ENCODE results near the gene IFIT1B. TPM values are rescaled to one million over a fixed set of nuclear protein-coding genes. Genes with fewer than 3 reads are reported as not detected.

IFIT1B gene
- total RNA-seq, 1 donor from 2014 or later, result not detected

DNA sequence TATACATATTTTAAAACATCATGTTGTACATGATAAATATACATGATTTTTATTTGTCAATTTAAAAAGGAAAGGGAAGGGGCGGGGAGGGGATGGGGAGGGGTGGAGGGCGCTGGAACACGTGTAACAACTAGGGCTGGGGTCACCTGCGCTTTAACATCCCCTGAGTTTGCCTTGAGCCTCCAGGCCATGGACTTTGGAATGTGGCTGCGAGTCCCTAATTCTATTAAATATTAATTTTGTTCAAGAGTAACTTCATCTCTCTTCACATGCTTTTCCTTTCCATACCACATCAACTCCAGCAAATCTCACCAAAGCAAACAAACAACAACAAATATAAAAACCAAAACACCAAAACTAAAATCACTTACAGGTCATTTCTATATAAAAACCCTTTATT is 47.1 kb downstream of the IFIT1B start:
- Mint-ChIP-seq H3K9me3 (no peaks in the 10 kb centered on the region), H3K36me3 (ENCODE audit: low read depth) (peaks cover 5% of the 10 kb centered on the region), H3K27ac (ENCODE audit: unreplicated experiment) (no peak overlapping the region), H3K27me3 (ENCODE audit: low read depth) (no peaks in the 10 kb centered on the region), H3K4me1 (no peaks in the 10 kb centered on the region), H3K4me3 (no peak overlapping the region)
- TF ChIP-seq CTCF (conservative IDR thresholded peaks at IDR 0.05), result no peak
- no peak for DNase-seq (ENCODE audit: low read depth, low spot score)

DNA sequence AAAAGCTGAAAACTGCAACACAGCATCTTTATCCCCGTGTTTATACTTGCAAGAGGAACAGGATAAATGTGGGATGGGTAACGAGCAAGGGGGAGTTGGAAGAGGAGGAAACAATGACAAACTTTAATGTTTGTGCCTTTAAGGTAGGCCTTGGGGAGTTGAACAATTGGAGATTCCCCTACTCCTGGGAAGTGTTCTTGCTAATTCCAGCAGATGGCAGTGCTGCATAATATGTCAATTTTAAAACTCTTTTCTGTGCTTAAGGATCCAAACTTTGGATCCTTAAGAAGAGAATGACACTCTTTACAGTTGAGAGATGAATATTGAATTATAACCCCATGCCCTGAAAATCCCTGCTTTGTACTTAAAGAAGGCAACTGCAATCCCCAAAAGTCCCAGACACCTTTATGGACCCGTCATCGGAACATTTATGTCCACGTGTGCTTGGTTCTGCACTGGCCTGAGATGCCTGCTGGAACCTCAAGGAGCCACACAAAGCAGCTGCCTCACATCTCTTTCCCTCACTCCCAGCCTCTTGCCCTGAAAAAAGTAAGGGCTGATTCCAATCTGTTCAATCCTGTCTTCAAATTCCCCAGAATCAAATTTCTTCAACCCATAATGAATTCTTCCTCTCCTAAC is 48.5 kb downstream of the IFIT1B start:
- peak; percentile 12 for DNase-seq (ENCODE audit: low read depth, low spot score)
- Mint-ChIP-seq H3K4me1 (no peaks in the 10 kb centered on the region), H3K27ac (ENCODE audit: unreplicated experiment) (no peak overlapping the region), H3K27me3 (ENCODE audit: low read depth) (no peaks in the 10 kb centered on the region), H3K9me3 (no peaks in the 10 kb centered on the region), H3K4me3 (no peak overlapping the region), H3K36me3 (ENCODE audit: low read depth) (peaks cover under 1% of the 10 kb centered on the region)
- TF ChIP-seq CTCF (conservative IDR thresholded peaks at IDR 0.05), result peak; percentile 90

GRCh38 chr10:89427629-89428028 is 49.8 kb downstream of the IFIT1B start:
- Mint-ChIP-seq H3K4me1 (no peaks in the 10 kb centered on the region), H3K27me3 (ENCODE audit: low read depth) (no peaks in the 10 kb centered on the region), H3K36me3 (ENCODE audit: low read depth) (no peaks in the 10 kb centered on the region), H3K9me3 (no peaks in the 10 kb centered on the region), H3K27ac (ENCODE audit: unreplicated experiment) (no peak overlapping the region), H3K4me3 (no peak overlapping the region)
- no peak for DNase-seq (ENCODE audit: low read depth, low spot score)
- no peak for TF ChIP-seq CTCF (conservative IDR thresholded peaks at IDR 0.05)

DNA sequence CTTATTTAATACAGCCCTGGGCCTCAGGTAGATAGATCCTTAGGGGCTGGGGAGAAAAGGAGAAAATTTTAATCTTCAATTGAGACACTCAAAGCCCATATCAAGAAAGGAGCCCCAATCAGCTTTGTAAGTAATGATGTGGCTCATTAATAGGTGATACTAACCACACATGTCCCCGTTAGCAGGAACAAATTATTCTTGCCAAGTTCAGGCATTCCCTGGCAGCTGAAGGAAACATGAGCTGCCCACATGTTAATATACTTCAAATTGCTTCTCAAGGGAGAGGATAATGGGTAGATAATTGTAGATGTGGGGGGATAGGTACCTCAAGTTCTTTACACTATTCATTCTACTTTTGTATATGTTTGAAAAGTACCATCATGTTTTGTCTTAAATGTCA is 51.0 kb downstream of the IFIT1B start:
- no peak for TF ChIP-seq CTCF (conservative IDR thresholded peaks at IDR 0.05)
- H3K9me3 Mint-ChIP-seq, result no peaks in the 10 kb centered on the region
- DNase-seq (ENCODE audit: low read depth, low spot score), result no peak
- no peaks in the 10 kb centered on the region for H3K36me3 Mint-ChIP-seq (ENCODE audit: low read depth)
- no peaks in the 10 kb centered on the region for H3K4me1 Mint-ChIP-seq
- no peak overlapping the region for H3K4me3 Mint-ChIP-seq
- no peaks in the 10 kb centered on the region for H3K27me3 Mint-ChIP-seq (ENCODE audit: low read depth)
- H3K27ac Mint-ChIP-seq (ENCODE audit: unreplicated experiment), result no peak overlapping the region

- Mint-ChIP-seq H3K4me3 (no peak overlapping the region), H3K27ac (ENCODE audit: unreplicated experiment) (no peak overlapping the region), H3K36me3 (ENCODE audit: low read depth) (no peaks in the 10 kb centered on the region), H3K27me3 (ENCODE audit: low read depth) (peaks cover 19% of the 10 kb centered on the region), H3K9me3 (no peaks in the 10 kb centered on the region), H3K4me1 (no peaks in the 10 kb centered on the region)
- no peak for TF ChIP-seq CTCF (conservative IDR thresholded peaks at IDR 0.05)
- DNase-seq (ENCODE audit: low read depth, low spot score), result no peak
Observed at GRCh38 chr10:89431977-89432376, 54.1 kb downstream of the IFIT1B start.

Other genes with a start within 250 kb of the IFIT1B start
- not detected in 2 replicates for gene CH25H, start 170.7 kb upstream of the IFIT1B start, total RNA-seq
- gene LIPA, start 126.3 kb upstream of the IFIT1B start, total RNA-seq, result 37.2 and 38.1 TPM in 2 replicates
- gene IFIT2, start 76.0 kb upstream of the IFIT1B start, total RNA-seq, result 0.09 and 0.12 TPM in 2 replicates
- gene IFIT3, start 50.1 kb upstream of the IFIT1B start, total RNA-seq, result 1.3 and 1.8 TPM in 2 replicates
- gene IFIT1, start 14.6 kb downstream of the IFIT1B start, total RNA-seq, result 2.2 and 2.4 TPM in 2 replicates
- 12.9 and 13.9 TPM in 2 replicates for gene IFIT5, start 36.5 kb downstream of the IFIT1B start, total RNA-seq
- not detected in 2 replicates for gene SLC16A12, start 157.5 kb downstream of the IFIT1B start, total RNA-seq

Data from neural crest cell (in vitro differentiated cells).